ENCODE measurements around the gene GRID2.

GRCh38 chr4:93317057-93317456 lies 1013.3 kb downstream of the GRID2 start:
- TF ChIP-seq EP300 (IDR thresholded peaks at IDR 0.05) = no peak
- TF ChIP-seq CTCF (IDR thresholded peaks at IDR 0.05) = no peak
- TF ChIP-seq POLR2A (IDR thresholded peaks at IDR 0.05) = no peak

All from stomach (tissue), 4 donors.